Measurements from ENCODE around the gene CSAD.

Gene CSAD

GRCh38 chr12:53223389-53224060, 42.8 kb upstream of the CSAD start:
- Histone ChIP-seq H3K79me2 (ENCODE audit: control insufficient read depth, insufficient read depth, low read length, unreplicated experiment) (peaks cover 9% of the 10 kb centered on the region), H2AFZ (ENCODE audit: low read length, unreplicated experiment) (no peak overlapping the region), H3K27me3 (ENCODE audit: insufficient read depth, low read length) (no peaks in the 10 kb centered on the region), H3K36me3 (ENCODE audit: insufficient read depth, low read length) (no peaks in the 10 kb centered on the region), H3K4me1 (ENCODE audit: control insufficient read depth, insufficient read depth, low read length, unreplicated experiment) (peaks cover 21% of the 10 kb centered on the region), H3K27ac (ENCODE audit: low read depth, low read length) (no peak overlapping the region), H3K4me3 (ENCODE audit: low read depth, low read length) (no peak overlapping the region)

- peaks cover 16% of the 10 kb centered on the region for H3K79me2 ChIP-seq (ENCODE audit: control insufficient read depth, insufficient read depth, low read length, unreplicated experiment)
- no peak overlapping the region for H3K27ac ChIP-seq (ENCODE audit: low read depth, low read length)
- H3K36me3 ChIP-seq (ENCODE audit: insufficient read depth, low read length) = no peaks in the 10 kb centered on the region
- no peak overlapping the region for H2AFZ ChIP-seq (ENCODE audit: low read length, unreplicated experiment)
- H3K4me3 ChIP-seq (ENCODE audit: low read depth, low read length) = no peak overlapping the region
- peaks cover 28% of the 10 kb centered on the region for H3K4me1 ChIP-seq (ENCODE audit: control insufficient read depth, insufficient read depth, low read length, unreplicated experiment)
- H3K27me3 ChIP-seq (ENCODE audit: insufficient read depth, low read length) = no peaks in the 10 kb centered on the region
Measured at GRCh38 chr12:53222806-53223261, 42.1 kb upstream of the CSAD start.

- H2AFZ ChIP-seq (ENCODE audit: low read length, unreplicated experiment) = no peak overlapping the region
- no peaks in the 10 kb centered on the region for H3K27me3 ChIP-seq (ENCODE audit: insufficient read depth, low read length)
- H3K27ac ChIP-seq (ENCODE audit: low read depth, low read length) = peak overlapping the region; percentile 98
- peaks cover 21% of the 10 kb centered on the region for H3K79me2 ChIP-seq (ENCODE audit: control insufficient read depth, insufficient read depth, low read length, unreplicated experiment)
- H3K4me1 ChIP-seq (ENCODE audit: control insufficient read depth, insufficient read depth, low read length, unreplicated experiment) = peaks cover 34% of the 10 kb centered on the region
- H3K4me3 ChIP-seq (ENCODE audit: low read depth, low read length) = peak overlapping the region; percentile 79
- no peaks in the 10 kb centered on the region for H3K36me3 ChIP-seq (ENCODE audit: insufficient read depth, low read length)
Measured at GRCh38 chr12:53222170-53222721, 41.5 kb upstream of the CSAD start.

GRCh38 chr12:53221203-53222080, 40.7 kb upstream of the CSAD start:
- Histone ChIP-seq H3K36me3 (ENCODE audit: insufficient read depth, low read length) (no peaks in the 10 kb centered on the region), H3K4me3 (ENCODE audit: low read depth, low read length) (peak overlapping the region; percentile 79), H3K4me1 (ENCODE audit: control insufficient read depth, insufficient read depth, low read length, unreplicated experiment) (peaks cover 42% of the 10 kb centered on the region), H3K27ac (ENCODE audit: low read depth, low read length) (peak overlapping the region; percentile 98), H3K79me2 (ENCODE audit: control insufficient read depth, insufficient read depth, low read length, unreplicated experiment) (peaks cover 28% of the 10 kb centered on the region), H3K27me3 (ENCODE audit: insufficient read depth, low read length) (no peaks in the 10 kb centered on the region), H2AFZ (ENCODE audit: low read length, unreplicated experiment) (peak overlapping the region; percentile 86)

- peaks cover 49% of the 10 kb centered on the region for H3K4me1 ChIP-seq (ENCODE audit: control insufficient read depth, insufficient read depth, low read length, unreplicated experiment)
- peak overlapping the region; percentile 26 for H2AFZ ChIP-seq (ENCODE audit: low read length, unreplicated experiment)
Measured at GRCh38 chr12:53220694-53221202, 40.0 kb upstream of the CSAD start.

GRCh38 chr12:53219956-53220693, 39.4 kb upstream of the CSAD start:
- Histone ChIP-seq H3K4me3 (ENCODE audit: low read depth, low read length) (peak overlapping the region; percentile 98), H3K27me3 (ENCODE audit: insufficient read depth, low read length) (no peaks in the 10 kb centered on the region), H3K4me1 (ENCODE audit: control insufficient read depth, insufficient read depth, low read length, unreplicated experiment) (peaks cover 54% of the 10 kb centered on the region), H3K79me2 (ENCODE audit: control insufficient read depth, insufficient read depth, low read length, unreplicated experiment) (peaks cover 37% of the 10 kb centered on the region), H3K27ac (ENCODE audit: low read depth, low read length) (peak overlapping the region; percentile 75), H3K36me3 (ENCODE audit: insufficient read depth, low read length) (no peaks in the 10 kb centered on the region), H2AFZ (ENCODE audit: low read length, unreplicated experiment) (peak overlapping the region; percentile 26)

More at GRCh38 chr12:53220694-53221202, 40.0 kb upstream of the CSAD start:
- Histone ChIP-seq H3K27me3 (ENCODE audit: insufficient read depth, low read length) (no peaks in the 10 kb centered on the region), H3K36me3 (ENCODE audit: insufficient read depth, low read length) (no peaks in the 10 kb centered on the region), H3K79me2 (ENCODE audit: control insufficient read depth, insufficient read depth, low read length, unreplicated experiment) (peaks cover 35% of the 10 kb centered on the region), H3K4me3 (ENCODE audit: low read depth, low read length) (peak overlapping the region; percentile 98), H3K27ac (ENCODE audit: low read depth, low read length) (peak overlapping the region; percentile 98)

GRCh38 chr12:53219292-53219955, 38.7 kb upstream of the CSAD start:
- no peak overlapping the region for H2AFZ ChIP-seq (ENCODE audit: low read length, unreplicated experiment)
- H3K4me1 ChIP-seq (ENCODE audit: control insufficient read depth, insufficient read depth, low read length, unreplicated experiment) = peaks cover 54% of the 10 kb centered on the region

GRCh38 chr12:53218551-53219291, 38.0 kb upstream of the CSAD start:
- H3K36me3 ChIP-seq (ENCODE audit: insufficient read depth, low read length) = no peaks in the 10 kb centered on the region
- peak overlapping the region; percentile 75 for H3K27ac ChIP-seq (ENCODE audit: low read depth, low read length)
- H3K79me2 ChIP-seq (ENCODE audit: control insufficient read depth, insufficient read depth, low read length, unreplicated experiment) = peaks cover 37% of the 10 kb centered on the region
- H3K4me1 ChIP-seq (ENCODE audit: control insufficient read depth, insufficient read depth, low read length, unreplicated experiment) = peaks cover 52% of the 10 kb centered on the region
- peak overlapping the region; percentile 98 for H3K4me3 ChIP-seq (ENCODE audit: low read depth, low read length)
- H3K27me3 ChIP-seq (ENCODE audit: insufficient read depth, low read length) = no peaks in the 10 kb centered on the region
- H2AFZ ChIP-seq (ENCODE audit: low read length, unreplicated experiment) = peak overlapping the region; percentile 43

More at GRCh38 chr12:53219292-53219955, 38.7 kb upstream of the CSAD start:
- Histone ChIP-seq H3K79me2 (ENCODE audit: control insufficient read depth, insufficient read depth, low read length, unreplicated experiment) (peaks cover 37% of the 10 kb centered on the region), H3K36me3 (ENCODE audit: insufficient read depth, low read length) (no peaks in the 10 kb centered on the region), H3K27ac (ENCODE audit: low read depth, low read length) (peak overlapping the region; percentile 75), H3K4me3 (ENCODE audit: low read depth, low read length) (peak overlapping the region; percentile 98), H3K27me3 (ENCODE audit: insufficient read depth, low read length) (no peaks in the 10 kb centered on the region)

- peak overlapping the region; percentile 75 for H3K27ac ChIP-seq (ENCODE audit: low read depth, low read length)
Measured at GRCh38 chr12:53217931-53218307, 37.2 kb upstream of the CSAD start.

More at GRCh38 chr12:53217931-53218307, 37.2 kb upstream of the CSAD start:
- H3K79me2 ChIP-seq (ENCODE audit: control insufficient read depth, insufficient read depth, low read length, unreplicated experiment) = peaks cover 37% of the 10 kb centered on the region
- H3K27me3 ChIP-seq (ENCODE audit: insufficient read depth, low read length) = no peaks in the 10 kb centered on the region
- H3K4me1 ChIP-seq (ENCODE audit: control insufficient read depth, insufficient read depth, low read length, unreplicated experiment) = peaks cover 55% of the 10 kb centered on the region
- no peak overlapping the region for H2AFZ ChIP-seq (ENCODE audit: low read length, unreplicated experiment)
- H3K4me3 ChIP-seq (ENCODE audit: low read depth, low read length) = peak overlapping the region; percentile 98
- peaks cover 3% of the 10 kb centered on the region; the same call in 1 of the 2 replicates for H3K36me3 ChIP-seq (ENCODE audit: insufficient read depth, low read length)

Data from ACC112 (cell line).